OCI-LY7 (cell line): Measurements from ENCODE around the gene TPSB2.

ENCODE experiments used
- EZH2phosphoT487 ChIP-seq: fragments of 200-600 bp; sonication (generic); IDR thresholded peaks from 2 replicates; pipeline ENCODE4 v1.6.1; 2018; ENCODE audit warnings: low read depth, borderline replicate concordance, mild to moderate bottlenecking, mixed run types, antibody characterized with exemption, low read length, moderate library complexity, mixed read lengths
- TF ChIP-seq, protein P1 (sequence below): fragments of 200-600 bp; sonication (generic); conservative IDR thresholded peaks from 2 replicates; pipeline ENCODE4 v1.5.1; 2014; ENCODE audit warnings: mild to moderate bottlenecking, antibody characterized with exemption, low read length, moderate library complexity, mixed read lengths

DNA sequence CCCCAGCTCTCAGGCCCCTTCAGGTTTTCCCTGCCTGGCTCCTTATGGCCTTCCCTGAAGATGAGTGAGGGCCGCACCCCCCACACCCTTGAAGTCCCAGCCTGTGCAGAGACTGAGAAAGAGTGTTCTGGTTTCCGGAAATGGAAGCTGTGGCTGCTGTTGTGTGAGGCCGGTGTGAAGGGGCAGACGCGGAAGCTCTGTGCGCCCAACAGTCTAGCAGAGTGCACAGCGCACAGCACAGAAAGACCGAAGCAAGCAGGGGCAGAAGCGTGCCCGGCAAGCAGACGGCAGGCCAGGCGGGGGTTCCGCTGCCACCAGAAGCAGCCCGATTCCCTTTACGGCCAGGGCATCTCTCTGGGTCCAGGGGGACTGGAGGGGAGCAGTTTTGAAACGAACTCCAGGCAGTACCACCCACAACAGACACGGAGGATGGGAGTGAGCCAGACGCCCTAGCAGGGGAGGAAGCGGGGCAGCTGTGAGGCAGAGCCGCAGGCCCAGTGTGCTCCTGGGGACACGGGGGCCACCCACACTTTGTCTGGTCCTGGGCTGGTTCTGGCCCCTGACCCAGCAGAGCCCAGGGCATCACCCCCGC is 21.6 kb downstream of the TPSB2 start:
- TF ChIP-seq, protein P1, sequence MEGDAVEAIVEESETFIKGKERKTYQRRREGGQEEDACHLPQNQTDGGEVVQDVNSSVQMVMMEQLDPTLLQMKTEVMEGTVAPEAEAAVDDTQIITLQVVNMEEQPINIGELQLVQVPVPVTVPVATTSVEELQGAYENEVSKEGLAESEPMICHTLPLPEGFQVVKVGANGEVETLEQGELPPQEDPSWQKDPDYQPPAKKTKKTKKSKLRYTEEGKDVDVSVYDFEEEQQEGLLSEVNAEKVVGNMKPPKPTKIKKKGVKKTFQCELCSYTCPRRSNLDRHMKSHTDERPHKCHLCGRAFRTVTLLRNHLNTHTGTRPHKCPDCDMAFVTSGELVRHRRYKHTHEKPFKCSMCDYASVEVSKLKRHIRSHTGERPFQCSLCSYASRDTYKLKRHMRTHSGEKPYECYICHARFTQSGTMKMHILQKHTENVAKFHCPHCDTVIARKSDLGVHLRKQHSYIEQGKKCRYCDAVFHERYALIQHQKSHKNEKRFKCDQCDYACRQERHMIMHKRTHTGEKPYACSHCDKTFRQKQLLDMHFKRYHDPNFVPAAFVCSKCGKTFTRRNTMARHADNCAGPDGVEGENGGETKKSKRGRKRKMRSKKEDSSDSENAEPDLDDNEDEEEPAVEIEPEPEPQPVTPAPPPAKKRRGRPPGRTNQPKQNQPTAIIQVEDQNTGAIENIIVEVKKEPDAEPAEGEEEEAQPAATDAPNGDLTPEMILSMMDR, result no peak
- no peak for TF ChIP-seq EZH2phosphoT487
